Stimulated activated CD8-positive, alpha-beta memory T cell treated with anti-CD3 and anti-CD28 coated beads, Interleukin-15, amount 100 ng/mL, for 4 hours (primary cell): ENCODE data around the gene CA10.

Source experiments
- DNase-seq, 2 donors: peaks; one replicate each; pipeline ENCODE4 v3.0.0-alpha.2; 2020; ENCODE audit warnings: low read depth in 2 of 2

Gene CA10

DNA sequence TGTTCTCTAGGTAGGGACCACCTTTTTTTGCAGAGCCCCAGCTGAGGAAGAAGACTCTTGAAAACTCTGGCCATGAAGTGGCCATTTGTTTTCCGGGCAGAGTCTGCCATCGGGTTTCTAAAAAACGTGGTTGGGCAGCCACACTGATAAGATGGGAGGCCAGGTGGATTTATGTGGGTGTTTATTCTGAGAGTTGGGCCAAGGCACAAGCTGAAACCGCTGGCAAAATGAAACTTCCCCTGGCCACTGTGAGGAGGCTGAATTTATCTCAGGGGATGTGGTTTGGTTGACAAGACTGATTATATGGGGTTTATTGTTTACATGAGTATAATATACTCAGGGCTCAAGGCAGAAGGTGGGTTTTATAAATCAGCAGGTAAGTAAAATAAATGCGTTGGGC is 476.4 kb downstream of the CA10 start:
- DNase-seq: no peak

DNA sequence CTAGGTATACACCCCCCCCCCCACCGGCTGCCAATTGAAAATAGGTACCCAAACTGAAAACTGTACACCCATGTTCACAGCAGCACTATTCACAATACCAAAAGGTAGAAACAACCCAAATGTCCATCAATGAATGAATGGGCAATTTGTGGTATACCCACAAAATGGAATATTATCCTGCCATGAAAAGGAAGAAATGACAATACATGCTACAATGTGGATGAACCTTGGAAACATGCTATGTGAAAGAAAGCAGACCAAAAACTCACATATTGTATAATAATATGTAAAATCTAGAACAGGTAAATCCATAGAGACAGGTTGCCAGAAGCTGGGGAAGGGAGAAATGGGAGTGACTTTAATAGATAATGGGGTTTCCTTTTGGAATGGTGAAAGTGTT is 480.6 kb downstream of the CA10 start:
- no peak for DNase-seq

DNA sequence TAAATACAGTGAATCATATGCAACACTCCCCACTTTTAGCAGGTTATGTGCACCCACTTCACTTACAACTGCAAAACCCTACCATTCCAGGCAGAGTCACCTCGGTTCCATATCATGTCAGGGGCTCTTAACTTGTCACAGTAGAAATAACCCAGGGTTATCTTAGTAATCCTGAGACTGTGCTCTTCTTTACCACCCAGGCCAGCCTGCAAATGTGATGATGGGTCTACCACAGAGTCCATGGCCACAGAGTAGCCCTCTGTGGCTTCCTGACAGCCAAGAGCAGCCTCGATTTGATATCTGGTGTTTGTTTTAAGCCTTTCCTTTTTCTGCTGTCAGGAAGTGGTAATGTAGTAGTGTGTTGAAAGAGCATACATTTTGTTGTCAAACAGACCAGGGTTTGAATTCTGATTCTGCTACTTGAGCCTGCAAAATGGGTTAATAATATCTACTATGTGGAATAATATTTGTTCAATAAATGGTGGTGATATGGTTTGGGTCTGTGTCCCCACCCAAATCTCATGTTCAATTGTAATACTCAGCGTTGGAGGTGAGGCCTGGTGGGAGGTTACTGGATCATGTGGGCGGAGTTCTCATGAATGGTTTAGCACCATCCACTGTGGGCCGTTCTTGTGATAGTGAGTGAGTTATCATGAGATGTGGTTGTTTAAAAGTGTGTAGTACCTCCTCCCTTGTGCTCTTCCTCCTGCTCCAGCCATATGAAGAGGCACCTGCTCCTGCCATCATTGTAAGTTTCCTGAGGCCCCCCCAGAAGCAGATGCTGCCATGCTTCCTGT is 481.6 kb downstream of the CA10 start:
- DNase-seq: no peak

DNA sequence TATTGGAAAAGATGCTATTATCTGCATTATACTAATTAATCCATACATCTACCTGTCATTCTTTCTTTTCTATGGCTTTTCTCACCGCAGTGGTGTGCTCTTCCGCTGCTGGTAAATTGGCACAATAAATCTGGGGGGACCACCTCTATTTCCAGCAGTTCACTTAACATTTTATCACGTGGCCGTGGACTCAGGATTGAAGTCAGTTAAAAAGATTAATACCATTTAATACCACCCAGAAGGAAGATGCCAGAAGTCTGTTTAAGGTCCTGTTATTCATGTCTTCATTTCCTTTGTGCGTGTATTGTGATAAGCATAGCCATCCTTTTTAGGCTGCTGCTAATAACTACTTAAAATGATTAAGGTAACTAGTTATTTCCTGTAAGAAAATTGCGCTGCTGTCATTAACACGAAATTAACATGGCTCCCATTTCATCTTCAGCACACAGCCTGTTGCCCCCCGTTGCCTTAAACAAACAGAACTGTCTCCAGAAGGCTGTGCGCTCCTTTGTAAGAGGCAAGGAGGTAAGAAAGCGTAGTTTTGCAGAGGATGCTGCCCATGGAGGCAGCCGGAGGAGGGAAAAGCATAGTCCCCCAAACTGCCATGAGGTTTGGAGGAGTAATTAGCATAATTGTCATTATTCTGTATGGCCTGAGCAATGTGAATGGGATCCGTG is 483.8 kb downstream of the CA10 start:
- no peak for DNase-seq

DNA sequence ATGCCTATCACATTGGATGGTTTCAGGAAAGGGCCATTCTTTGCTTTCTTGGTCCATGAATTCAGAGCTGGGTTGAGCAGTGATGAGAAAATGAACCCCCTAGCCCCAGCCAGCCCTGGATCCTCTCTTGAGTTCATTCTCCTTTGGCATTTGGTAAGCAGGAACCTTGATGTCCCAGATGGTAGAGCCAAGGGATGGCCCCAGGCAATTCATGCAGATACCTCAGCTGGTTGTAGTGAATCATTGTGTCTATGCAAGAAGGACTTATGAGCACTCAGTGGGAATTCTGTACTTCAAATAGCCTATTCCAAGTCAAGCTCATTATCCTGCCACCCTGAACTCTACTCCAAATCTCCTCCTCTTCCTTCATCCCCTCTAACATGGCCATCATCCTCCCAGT is 485.4 kb downstream of the CA10 start:
- no peak for DNase-seq

DNA sequence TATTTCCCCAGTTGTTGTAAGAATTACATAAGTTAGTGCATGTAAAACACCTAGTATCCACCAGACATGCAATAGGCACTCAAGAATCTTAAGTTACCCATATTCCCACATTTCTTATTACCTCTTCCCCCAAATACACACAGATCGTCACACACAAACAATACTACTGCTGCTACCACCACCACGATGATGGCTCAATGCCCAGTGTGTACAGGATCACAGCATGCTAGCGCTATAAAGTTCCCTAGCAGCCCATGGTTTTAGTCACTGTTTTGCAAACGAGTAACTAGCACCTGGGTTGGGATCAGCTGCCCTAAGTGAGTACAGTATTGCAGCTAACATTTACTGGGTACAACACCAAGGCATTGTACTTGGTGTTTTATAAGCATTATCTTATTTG is 486.4 kb downstream of the CA10 start:
- DNase-seq: no peak

DNA sequence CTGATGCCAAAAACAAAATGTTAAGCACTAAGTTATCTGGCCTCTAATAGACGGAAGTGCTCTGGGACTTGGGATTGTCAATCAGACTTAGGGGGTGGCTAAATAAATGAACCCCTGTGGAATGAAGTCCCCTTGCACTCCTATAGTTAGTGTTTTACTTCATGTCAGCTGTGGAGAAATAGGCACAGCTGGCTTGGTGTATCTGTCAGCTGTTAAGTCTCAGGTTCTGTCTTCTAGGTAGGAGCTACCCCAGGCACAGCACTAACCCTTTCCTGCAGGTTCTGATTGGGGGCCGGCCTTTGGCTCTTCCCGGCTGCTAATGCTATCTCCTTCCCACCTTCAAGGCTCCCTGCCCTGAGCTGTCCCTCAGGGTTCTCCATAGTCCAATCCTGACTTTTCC is 487.6 kb downstream of the CA10 start:
- no peak for DNase-seq

DNA sequence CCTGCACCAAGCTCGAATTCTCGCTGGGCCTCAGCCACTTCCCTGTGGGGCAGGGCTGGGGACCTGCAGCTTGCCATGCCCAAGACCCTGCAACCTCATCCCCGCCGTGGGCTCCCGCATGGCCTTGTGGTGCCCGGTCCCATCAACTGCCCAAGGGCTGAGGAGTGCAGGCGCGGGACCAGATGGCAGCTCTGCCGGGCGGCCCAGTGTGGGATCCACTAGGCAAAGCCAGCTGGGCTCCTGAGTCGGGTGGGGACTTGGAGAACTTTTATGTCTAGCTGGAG is 489.6 kb downstream of the CA10 start:
- DNase-seq: no peak

DNA sequence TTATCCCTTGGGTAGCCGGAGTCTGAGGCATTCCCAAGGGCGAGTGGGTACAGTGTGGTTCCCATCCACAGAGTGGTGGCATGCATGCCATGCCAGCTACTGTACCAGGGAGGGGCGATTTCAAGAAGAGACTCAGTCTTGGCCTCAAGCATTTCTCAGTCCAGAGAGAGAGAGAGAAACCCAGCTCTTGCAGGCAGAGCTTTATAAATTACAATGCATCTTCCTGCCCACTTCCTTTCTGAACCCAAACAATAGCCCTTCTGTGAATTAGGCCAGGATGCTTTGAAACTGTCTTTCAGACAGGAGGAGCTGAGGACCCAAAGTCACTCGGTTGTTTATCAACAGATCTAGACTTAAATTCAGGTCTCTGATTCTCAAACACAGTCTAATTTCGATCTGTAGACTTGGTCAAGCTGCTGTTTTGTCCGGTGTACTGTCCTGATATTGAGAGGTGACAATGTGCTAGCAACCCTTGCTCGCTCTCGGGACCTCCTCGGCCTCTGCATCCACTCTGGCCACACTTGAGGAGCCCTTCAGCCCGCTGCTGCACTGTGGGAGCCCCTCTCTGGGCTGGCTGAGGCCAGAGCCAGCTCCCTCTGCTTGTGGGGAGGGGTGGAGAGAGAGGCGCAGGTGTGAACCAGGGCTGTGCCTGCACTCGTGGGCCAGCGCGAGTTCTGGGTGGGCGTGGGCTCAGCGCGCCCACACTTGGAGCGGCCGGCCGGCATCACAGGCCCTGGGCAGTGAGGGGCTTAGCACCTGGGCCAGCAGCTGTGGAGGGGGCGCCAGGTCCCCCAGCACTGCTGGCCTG is 490.2 kb downstream of the CA10 start:
- DNase-seq: no peak

DNA sequence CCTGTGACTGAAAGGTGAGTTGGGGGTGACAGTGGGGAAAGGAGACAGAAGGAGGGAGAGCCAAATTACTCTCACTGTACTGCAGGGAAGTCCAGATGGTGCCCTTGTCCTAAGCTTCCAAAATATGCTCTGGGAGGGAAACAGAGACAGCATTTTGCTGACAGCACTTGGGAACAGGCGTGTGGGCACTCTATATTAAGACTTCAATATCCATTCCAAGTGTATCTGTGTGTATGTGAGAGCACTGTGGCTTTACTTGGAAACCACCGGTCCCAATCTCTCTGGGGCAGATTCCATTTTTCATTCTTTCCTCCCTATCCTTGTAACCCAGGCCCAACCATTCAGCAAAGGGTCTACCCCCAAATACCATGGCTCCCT is 490.8 kb downstream of the CA10 start:
- DNase-seq: no peak

DNA sequence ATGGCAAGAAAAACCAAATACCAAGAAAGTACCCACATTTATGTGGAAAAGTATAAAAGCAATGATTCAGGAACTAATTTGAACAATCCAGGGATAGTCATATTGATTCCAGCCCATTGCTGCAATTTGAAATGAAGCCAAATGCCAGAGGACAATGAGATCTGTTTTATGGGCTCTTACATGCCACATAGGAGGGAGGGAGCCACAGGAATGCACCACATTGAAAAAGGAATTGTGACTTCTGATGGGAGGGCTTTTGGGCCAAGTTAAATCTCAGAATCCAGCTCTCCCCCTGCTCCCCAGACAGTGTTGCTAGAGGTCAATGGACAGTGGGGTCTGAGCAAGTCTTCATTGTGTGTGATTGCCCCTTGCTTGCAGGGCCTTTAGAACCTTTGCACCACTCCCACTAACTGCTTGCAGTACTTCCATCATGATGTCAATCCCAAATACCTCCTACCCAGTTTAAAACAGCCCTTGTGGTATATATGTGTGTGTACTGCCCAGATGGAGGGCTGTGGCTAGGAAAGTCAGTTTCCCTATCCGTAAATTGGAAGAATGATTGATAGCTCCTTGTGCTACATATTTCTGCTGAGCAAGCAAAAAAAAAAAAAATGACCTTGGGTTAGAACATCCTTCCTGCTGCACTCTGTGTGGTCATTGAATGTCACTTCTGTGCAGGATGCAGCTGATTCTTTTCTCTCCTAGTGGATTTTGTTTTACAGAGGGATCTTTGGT is 491.4 kb downstream of the CA10 start:
- DNase-seq: no peak

DNA sequence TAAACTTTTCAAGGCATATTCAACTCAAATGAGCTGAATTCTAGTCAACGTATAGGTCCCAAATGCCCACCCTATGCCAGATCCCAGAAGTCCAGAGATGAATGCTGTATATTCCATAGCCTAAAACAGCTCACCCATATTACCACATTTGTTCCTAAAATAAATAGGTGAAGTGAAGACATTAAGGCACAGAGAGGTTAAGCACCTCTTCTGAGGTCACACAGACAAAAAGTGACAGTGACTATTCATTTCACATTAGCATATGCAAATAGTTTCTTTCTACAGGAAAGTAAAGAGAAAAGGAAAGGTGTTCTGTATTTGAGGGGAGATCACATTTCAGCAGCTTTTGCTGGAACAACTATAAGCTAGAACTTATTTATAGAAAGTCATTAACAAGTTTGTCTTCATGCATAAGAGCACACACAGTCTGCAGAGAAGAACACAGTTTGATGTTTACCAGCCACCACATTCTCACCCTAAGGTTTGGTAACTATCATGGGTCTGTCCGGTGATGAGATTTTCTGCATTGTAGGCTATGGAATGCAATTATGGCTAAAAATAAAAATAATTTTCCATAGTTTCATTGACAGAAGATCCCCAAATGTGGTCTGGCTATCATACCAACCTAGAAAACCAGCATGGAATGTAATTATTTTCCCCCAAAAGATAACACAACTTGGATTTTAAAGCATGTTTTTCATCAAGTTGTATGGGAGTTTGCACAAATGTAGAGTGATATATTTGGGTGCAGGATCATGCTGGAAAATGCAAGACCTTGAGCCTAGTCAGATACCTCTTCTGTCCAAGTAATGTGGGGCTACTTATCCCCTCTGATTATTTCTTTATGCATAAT is 496.1 kb downstream of the CA10 start:
- DNase-seq: no peak

DNA sequence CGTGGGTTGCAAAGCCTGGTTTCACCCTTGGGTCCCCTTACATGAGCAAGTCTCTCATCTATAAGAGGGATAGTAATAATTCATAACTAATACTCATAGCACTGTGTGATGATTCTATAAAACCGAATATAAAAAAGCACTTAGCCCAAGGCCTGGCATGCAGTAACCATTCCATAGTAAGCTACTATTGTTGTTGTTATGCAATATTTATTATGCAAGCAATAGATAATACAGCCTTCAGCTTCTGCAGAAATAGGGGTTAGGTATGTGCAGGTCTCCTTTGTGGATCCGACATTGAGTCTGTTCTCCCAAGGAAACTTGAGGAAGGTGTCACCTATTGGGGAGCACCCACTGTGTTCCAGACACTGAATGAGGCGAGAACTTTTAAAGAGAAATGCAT is 497.1 kb downstream of the CA10 start:
- no peak for DNase-seq

DNA sequence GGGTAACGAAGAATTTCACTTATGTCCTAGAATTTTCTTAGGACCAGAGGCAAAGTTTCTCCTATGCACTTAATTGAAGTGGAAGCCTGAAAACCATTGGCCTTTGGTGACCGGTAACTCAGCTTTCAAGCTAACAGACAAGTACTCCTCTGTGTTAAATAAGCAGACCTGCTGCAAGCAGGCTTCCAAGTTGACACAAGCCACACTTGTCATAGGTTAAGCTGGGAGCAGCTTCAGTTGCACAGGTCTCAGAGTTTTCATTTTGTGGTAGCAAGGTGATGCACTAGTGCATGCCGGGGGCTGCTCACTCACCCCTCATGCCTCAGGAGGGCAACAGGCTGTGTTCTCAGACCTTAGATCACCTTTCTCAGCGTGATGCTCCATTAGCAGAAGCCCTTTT is 498.2 kb downstream of the CA10 start:
- no peak for DNase-seq

DNA sequence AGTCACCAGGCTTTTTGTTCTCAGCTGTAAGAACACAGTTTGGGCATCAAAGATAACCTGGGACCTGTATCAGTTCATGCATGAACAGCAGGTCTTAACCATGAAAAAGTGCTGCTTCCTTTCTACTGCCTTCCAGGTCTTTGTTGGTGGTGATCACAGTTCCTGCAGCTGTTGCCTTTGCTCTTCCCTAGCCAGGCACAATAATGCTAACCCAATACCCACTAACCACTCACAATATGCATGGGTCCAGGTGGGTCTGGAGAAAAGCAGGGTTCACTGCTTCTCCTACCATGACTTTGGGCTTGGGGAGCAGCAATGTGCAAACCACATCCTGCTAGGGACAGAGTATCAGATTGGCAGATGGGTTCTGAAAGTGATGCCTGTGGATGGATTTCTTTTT is 501.3 kb downstream of the CA10 start:
- no peak for DNase-seq

DNA sequence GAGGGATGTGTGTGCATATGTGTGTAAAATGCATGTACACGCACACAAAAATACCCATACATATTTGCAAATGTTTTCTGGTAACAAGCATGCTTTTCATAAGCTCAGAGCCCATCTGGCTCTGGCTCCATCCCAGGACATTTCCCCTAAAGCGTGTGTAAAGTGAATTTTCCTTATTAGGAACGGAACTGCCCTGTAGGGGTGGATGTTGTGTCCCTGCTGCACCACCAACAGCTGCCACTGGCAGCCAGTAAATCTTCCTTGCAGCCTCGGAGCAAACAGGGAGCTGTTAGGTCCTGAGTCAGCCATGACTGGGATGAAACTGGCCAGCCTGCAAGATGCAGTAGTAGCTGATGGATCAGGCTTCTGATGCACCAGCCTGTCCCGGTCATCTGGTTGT is 504.6 kb downstream of the CA10 start:
- DNase-seq: no peak

DNA sequence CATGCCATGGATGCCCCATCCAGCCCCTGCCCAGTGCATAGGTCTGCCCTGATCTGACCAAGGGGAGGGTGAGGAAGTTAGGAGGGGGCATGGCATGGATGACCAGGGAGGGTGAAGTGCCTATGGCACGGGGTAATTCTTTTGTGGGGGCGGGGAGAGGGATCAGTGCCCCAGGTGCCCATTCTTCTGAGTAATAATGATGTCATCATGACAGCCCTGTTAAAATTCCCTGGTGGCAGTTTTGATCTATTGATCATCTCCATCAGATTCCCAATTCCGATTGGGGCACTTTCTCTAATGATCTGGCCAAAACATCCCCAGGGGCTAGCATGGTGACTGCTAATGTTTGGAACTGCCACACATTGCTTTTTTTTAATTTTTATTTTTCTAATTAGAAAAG is 506.0 kb downstream of the CA10 start:
- DNase-seq: no peak

DNA sequence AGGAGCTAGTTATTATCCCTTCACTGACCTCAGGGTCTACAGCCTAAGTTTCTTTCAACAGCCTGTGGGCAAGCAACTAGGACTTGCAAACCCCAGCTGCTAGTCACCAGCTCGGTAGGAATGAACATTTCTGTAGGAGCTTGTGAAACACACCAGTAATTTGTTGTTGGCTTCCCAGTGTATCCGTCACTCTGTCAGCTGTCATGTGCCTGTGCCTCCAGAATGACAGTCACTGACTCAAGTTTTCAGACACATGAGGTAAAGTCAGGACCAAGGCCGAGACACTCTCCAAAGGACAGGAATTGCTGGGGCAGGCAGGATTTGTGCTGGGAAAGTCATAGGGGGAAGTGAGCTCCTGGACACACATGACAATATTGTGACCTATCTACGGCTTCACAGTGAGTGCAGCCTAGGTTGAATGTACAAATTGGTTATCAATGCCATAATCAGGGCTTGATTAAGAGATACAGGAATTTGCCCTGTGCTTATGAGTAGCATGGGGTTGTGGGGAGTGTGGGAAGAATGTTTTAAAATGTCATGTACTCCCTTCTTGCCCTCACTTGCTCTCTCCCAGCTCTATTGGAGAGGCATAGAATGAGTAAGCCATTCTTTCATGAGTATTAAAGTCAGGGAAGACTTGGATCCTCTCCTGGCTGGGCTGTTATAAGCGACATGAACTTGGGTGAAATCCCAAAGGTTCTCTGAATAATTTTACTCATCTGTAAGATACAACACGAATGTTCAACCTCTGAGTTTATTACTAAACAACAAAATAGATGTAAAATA is 506.8 kb downstream of the CA10 start:
- DNase-seq: no peak

DNA sequence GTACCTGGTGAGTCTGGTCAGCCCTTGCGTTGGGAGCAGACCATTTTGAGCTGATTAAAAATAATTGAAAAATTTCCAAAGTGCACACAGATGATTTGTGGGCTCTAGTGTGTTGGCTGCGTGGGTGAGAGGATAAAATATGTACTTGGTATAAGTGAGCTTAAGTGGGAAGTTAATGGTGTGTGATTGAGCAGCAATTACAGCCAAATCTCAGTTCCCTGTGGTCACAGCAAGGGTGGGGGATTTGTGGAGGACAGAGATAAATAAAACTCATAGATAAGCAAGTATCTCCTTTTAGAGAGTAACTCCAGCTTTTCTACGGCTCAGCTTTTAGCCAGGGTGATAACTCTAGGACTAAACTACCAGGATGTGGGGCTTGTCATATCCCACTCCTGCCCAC is 507.7 kb downstream of the CA10 start:
- no peak for DNase-seq

DNA sequence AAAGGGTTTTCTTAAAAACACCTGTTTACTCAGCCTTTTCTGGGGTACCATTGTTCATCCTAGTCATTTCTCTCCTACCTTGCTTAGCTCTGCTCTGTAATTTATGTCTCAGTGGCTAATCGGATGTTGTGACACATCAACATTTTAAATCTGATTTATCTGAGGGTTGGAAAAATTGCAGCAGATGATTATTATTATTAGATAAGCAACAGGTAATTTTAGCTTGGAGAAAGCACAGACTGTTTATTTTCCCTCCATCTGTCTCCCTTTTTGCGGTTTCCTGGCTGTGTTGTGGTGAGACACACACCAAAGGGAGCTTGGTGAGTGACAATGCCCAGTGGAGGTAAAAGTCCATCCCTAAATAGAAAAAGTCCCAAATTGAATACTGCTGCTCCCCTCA is 508.3 kb downstream of the CA10 start:
- no peak for DNase-seq

DNA sequence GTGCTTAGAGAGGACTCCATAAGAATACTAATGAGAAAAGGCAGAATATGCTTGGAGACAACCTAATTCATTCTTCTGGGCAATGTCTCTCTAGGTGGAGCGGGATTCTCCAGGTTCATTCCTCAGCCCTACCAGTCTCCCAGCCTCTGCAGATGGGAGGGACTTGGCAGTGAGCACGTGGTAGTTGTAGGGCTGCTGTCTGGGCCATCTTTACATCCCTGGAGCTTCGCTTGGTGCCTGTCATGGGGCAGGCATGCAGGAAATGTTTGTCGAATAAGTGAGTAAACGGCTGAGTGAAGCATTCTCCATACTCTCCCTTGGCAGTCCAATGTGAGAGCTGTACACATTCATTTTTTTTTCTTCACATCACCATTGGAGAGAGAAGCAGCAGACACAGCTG is 510.7 kb downstream of the CA10 start:
- no peak for DNase-seq
